AG09319 (cell line): ENCODE results near the gene SPHK2.
A peak's percentile ranks its signal among the peaks of the same experiment; 100 is the strongest.
"Not testable (repeated sequence)": the region's sequence is repeated elsewhere in the genome, so short reads cannot be mapped to it uniquely, and the experiment has no call there.

Experiments used
- DNase-seq: peaks from one replicate; pipeline ENCODE4 v3.0.0-alpha.2; 2010; ENCODE audit warnings: low read depth; ENCODE audit errors: extremely low read depth
- CTCF ChIP-seq: IDR thresholded peaks from 2 replicates; pipeline ENCODE4 v1.5.1; 2011; ENCODE audit warnings: low read depth, mild to moderate bottlenecking, inconsistent platforms, low read length, moderate library complexity

SPHK2 gene

DNA sequence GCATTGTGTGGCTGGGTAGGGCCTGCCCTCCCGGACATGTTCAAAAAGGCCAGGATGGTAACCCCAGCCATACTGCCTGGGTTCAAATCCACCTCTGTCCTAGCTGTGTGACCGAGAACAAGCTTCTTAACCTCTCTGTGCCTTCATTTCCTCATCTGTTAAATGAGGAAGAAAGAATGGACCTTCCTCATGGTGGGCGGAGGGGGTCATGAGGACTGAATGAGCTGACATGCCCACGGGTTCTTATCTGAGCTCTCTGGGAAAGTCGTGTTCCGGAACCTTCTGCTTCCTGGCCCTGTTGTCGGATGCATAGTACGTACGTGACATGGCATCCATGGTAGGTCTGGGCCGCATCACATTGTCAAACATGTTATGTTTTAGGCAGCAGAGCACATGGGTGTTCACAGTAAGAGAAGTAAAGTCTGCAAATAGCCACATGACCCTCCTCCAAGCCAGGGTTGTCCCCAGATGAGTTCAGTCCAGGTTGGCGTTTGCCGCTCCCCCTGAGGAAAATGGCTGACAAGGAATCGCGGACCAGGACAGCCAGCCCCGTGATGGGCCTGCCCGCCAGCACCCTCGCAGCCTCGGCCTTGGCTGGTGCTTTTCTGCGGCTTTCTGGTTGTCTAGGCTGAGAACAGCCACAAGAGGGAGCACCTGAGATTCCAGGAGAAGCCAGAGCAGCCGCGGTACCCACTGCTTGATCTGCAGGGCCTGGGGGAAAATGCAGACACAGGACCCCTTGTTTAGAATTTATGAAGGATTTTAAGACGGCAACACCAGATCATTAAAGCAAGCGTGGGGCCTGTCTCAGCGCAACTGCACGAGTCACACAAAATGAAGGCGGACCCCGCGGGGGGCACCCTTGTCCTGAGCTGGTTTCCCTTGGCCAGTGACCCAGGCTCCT is 55.9 kb downstream of the SPHK2 start:
- peak; percentile 92 for TF ChIP-seq CTCF

DNA sequence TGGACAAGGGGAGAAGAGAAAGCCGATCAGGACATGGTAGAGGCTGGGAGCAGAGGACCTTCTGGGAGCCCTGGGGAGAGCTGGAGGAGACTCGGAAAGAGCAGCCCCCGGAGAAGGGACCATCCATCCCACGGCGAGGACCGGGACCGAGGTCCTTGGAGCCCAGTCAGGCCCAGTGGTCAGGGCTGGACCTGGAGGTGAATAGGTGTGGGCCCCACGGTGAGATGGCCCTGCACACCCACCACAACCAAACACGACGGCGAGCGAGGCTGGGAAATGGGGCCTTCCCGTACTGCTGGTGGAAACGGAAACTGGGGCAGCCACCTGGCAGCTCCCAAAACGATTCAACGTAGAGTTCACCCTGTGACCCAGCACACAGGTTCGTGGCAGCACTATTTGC is 57.2 kb downstream of the SPHK2 start:
- no peak for TF ChIP-seq CTCF
- no peak for DNase-seq

More for the DNA sequence above, 55.9 kb downstream of the SPHK2 start:
- peak; percentile 37 for DNase-seq

DNA sequence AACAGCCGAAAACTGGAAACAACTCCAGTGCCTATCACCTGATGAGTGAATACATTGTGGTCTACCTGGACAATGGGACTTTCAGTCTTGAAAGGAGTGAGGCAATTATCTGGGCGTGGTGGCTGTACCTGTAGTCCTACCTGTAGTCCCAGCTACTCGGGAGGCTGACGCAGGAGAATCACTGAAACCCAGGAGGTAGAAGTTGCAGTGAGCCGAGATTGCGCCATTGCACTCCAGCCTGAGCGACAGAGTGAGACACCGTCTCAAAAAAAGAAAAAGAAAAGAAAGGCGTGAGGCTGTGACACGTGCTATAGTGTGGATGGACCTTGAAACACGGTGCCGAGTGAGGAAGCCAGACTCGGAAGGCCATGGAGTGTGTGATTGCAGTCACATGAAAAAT is 57.6 kb downstream of the SPHK2 start:
- no peak for TF ChIP-seq CTCF

GRCh38 chr19:48678201-48678600 is 58.9 kb downstream of the SPHK2 start:
- no peak for TF ChIP-seq CTCF
- DNase-seq = no peak

More for the DNA sequence above, 57.6 kb downstream of the SPHK2 start:
- DNase-seq = no peak

GRCh38 chr19:48680006-48680405 is 60.7 kb downstream of the SPHK2 start:
- not testable (repeated sequence) for DNase-seq
